Measurements from ENCODE around the gene SPTLC1.
"Not testable (repeated sequence)": the region's sequence is repeated elsewhere in the genome, so short reads cannot be mapped to it uniquely, and the experiment has no call there.

SPTLC1 gene

GRCh38 chr9:92140074-92140753, 25.0 kb upstream of the SPTLC1 start:
- no peak for FAIRE-seq

- not testable (repeated sequence) for FAIRE-seq
Measured at GRCh38 chr9:92138960-92139540, 23.8 kb upstream of the SPTLC1 start.

GRCh38 chr9:92138157-92138959, 23.1 kb upstream of the SPTLC1 start:
- no peak for FAIRE-seq

GRCh38 chr9:92136184-92136858, 21.1 kb upstream of the SPTLC1 start:
- no peak for FAIRE-seq

GRCh38 chr9:92135576-92135975, 20.4 kb upstream of the SPTLC1 start:
- no peak for FAIRE-seq

GRCh38 chr9:92133949-92134604, 18.9 kb upstream of the SPTLC1 start:
- no peak for FAIRE-seq

- not testable (repeated sequence) for FAIRE-seq
Measured at GRCh38 chr9:92132913-92133312, 17.7 kb upstream of the SPTLC1 start.

- no peak for FAIRE-seq
Measured at GRCh38 chr9:92132501-92132900, 17.3 kb upstream of the SPTLC1 start.

GRCh38 chr9:92122800-92123199, 7.6 kb upstream of the SPTLC1 start:
- no peak for FAIRE-seq

- no peak for FAIRE-seq
Measured at GRCh38 chr9:92122061-92122460, 6.8 kb upstream of the SPTLC1 start.

GRCh38 chr9:92121265-92121664, 6.1 kb upstream of the SPTLC1 start:
- FAIRE-seq = no peak

- FAIRE-seq = no peak
Measured at GRCh38 chr9:92120138-92120537, 4.9 kb upstream of the SPTLC1 start.

- no peak for FAIRE-seq
Measured at GRCh38 chr9:92119586-92119985, 4.4 kb upstream of the SPTLC1 start.

GRCh38 chr9:92108122-92108521, 7.1 kb downstream of the SPTLC1 start:
- FAIRE-seq = peak; percentile 12

- FAIRE-seq = not testable (repeated sequence)
Measured at GRCh38 chr9:92105446-92106225, 9.6 kb downstream of the SPTLC1 start.

- FAIRE-seq = not testable (repeated sequence)
Measured at GRCh38 chr9:92103601-92104000, 11.6 kb downstream of the SPTLC1 start.

- FAIRE-seq = no peak
Measured at GRCh38 chr9:92100237-92100911, 14.8 kb downstream of the SPTLC1 start.

GRCh38 chr9:92098638-92099037, 16.6 kb downstream of the SPTLC1 start:
- no peak for FAIRE-seq

GRCh38 chr9:92097997-92098482, 17.2 kb downstream of the SPTLC1 start:
- no peak for FAIRE-seq

GRCh38 chr9:92095236-92095635, 20.0 kb downstream of the SPTLC1 start:
- FAIRE-seq = no peak

GRCh38 chr9:92094655-92095054, 20.6 kb downstream of the SPTLC1 start:
- FAIRE-seq = no peak

All from endometrium (tissue), 2 donors.